ENCODE measurements around the gene HOXB8.

Gene HOXB8

GRCh38 chr17:48615047-48615962 is at the start of gene HOXB8:
Gene HOXB8, minus strand, starts transcription at chr17:48615292. Its CDS starts 588 bp downstream, at chr17:48614704.
- H3K27ac ChIP-seq = no peak within 1 kb of the TSS
- no peak for DNase-seq (ENCODE audit: low read depth, low spot score)

GRCh38 chr17:48663134-48663924 is 48.2 kb upstream of the HOXB8 start:
- DNase-seq (ENCODE audit: low read depth, low spot score) = no peak
- no peak overlapping the region for H3K27ac ChIP-seq

- DNase-seq (ENCODE audit: low read depth, low spot score) = no peak
- no peak overlapping the region for H3K27ac ChIP-seq
These were observed 40.8 kb upstream of the HOXB8 start for GRCh38 chr17:48655913-48656312.

GRCh38 chr17:48649741-48650140 is 34.6 kb upstream of the HOXB8 start:
- H3K27ac ChIP-seq = no peak overlapping the region
- no peak for DNase-seq (ENCODE audit: low read depth, low spot score)

- DNase-seq (ENCODE audit: low read depth, low spot score) = no peak
- no peak overlapping the region for H3K27ac ChIP-seq
These were observed 32.8 kb upstream of the HOXB8 start for GRCh38 chr17:48647963-48648245.

DNA sequence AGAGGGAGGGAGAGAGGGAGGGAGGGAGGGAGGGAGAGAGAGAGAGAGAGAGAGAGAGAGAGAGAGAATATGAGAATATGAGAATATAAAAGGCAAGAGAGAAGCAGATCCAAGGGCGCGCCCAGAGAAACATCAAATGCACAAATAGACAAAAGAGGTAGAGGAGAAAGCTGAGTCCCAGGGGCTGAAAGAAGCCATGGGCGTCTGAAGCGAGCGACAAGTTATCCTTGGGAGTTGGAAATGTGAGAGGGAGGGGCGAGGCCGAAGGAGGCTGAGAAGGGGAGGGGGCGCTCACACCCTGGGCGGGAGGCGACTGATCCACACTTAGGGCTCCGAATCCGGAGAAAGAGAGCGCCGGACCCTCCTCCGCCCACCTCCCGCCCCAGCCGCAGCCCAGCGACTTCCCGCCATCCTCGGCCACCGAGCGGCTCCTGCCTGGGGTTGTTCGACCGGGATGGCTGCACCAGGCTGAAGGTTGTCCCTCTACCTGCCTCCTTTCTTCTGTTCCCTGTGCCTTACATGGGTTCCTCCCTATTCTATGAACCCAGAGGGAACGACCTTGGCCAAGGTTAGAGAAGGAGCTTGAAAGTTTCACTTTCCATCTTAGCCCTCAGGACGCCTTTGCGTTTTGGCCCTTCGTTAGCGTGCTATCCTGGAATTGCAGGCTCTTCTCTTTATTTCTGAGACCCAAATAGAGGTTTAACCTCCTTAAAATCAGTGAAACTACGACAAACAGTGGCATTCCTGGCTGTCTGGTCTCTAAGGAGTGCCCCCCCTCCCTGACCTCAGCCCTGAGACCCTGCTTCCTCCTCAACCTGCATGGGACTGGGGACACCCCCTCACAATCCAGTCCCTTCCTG is 32.2 kb upstream of the HOXB8 start:
- DNase-seq (ENCODE audit: low read depth, low spot score) = no peak

DNA sequence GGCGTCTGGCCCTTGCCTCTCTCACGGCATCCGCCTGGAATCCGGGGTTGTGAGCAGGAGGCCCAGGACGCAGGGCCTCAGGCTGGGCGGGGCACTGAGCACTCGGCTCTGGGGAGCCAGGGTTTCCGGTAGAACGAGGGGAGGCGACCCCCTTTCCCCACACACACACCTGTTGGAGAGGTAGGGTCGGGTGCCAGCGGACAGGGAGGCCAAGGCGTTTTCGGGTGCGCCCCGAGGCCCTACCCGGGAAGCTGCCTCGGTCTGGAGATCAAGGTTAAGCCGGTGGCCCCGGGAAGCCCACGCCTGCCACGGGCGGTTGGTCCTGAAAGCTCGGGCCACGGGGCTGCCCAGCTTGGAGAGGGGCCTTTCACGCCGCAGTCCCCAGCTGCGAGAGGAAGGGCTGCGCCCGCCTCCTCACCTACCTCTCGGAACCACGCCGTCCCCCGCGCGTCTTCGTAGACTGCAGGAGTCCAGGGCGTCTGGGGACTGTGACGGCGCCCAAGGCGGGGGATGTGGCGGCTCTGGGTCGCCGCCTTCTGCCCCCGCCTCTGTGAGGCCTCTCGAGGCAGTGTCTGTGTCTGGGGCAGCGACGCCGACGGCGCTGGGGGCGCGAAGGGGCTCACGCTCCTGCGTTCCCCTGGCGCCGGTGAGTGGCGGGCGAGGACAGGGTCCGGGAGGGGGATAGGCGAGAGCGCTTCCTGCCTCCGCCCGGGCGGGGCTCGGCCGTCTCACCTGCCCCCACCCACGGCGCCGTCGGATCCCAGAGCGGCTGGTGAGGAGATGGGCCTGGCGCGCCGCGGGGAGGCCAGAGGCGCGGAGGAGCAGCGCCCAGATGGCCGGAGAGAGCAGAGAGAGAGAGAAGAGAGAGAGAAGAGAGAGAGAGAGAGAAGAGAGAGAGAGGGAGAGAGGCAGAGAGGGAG is 31.4 kb upstream of the HOXB8 start:
- DNase-seq (ENCODE audit: low read depth, low spot score) = no peak
- peak overlapping the region; percentile 26 for H3K27ac ChIP-seq

More for the DNA sequence above, 32.2 kb upstream of the HOXB8 start:
- H3K27ac ChIP-seq = no peak overlapping the region

GRCh38 chr17:48645639-48646182 is 30.6 kb upstream of the HOXB8 start:
- no peak for DNase-seq (ENCODE audit: low read depth, low spot score)
- H3K27ac ChIP-seq = no peak overlapping the region

DNA sequence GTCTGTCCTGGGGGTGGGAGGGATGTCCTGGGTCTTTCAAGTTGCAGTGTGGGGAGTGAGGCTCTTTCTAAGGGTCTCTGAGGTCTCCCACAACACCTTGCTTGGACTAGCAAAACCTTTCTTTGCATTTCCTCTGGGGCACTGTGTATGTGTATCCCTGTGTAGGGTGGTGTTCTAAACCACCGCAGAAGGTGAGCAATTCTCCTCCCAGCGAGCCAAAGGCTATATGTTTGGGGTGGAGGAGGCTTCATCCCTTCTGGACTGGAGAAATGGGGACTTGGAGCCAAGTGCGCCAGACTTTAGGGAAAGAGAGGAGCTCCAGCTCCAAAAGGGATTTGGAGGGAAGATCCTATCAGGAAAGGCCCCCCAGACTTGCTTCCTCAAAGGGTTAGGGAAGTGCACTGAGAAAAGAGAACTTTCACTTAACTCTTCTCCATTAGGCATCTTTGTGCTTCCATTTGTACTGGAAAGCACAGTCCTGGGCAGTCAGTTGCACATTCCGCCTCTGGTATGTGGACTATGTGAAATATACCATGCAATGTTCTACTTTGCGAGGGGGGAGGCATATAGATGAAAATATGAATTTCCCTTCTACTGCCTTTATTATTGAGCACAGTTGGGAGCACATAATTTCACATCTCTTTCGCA is 29.9 kb upstream of the HOXB8 start:
- no peak for DNase-seq (ENCODE audit: low read depth, low spot score)
- H3K27ac ChIP-seq = no peak overlapping the region

DNA sequence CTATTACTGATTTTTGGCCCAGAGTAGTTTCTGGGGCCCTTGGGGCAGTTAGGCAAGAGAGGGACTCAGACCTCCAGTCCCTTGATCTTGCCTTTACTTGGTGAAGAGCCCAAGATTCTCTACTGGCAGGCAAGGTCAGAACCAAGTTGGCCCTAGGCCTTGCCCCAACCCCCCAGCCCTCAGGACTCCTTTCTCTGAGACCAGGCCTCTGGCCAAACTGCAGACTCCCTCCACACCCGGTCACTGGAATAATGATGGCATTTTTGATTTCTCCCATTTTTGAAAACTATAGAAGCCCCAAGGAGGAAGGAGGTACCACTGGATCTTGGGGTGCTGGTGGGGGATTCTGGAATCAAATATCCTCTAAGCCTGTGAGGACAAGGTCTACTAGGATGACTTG is 29.1 kb upstream of the HOXB8 start:
- no peak for DNase-seq (ENCODE audit: low read depth, low spot score)
- H3K27ac ChIP-seq = no peak overlapping the region

- DNase-seq (ENCODE audit: low read depth, low spot score) = no peak
- H3K27ac ChIP-seq = no peak overlapping the region
These were observed 28.6 kb upstream of the HOXB8 start for GRCh38 chr17:48643697-48644012.

DNA sequence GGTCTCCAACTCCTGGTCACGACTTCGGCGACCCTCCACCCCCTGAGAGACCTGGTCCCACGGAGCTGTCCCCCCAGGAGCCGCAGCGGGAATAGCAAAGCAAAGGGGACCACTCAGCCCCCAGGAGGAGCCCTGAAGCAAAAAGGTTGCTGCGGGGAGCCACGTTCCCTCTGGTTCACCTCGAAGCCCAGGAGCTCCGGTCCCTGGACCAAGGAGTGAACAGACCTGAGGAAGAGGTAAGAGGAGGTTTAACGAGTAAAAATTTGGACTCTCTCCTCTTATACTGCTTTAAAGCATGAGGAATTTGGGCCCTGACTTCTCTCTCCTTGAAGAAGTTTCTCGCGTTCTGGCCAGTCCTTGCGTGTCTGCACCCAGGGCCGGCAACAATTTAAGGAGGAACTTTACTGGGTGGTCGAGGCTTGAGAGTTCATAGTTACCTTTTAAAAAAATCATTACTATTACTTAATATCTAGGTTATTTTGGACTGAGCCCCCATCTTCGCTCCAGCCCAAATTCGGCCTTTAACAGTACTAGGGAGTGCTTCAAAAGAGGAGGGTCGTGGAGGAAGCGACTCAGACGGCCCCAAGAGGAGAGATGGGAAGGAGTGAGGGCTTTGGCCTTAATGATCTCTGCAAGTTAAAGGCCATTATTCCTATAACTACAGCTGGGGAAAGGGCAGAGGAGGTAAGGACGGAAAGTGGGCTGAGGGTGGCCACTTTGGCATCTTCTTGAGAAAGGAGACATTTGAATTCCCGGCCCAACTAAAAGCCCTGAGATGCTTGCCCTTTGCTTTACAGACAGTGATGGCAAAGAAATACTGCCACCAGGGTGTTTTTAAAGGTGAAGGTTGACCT is 28.0 kb upstream of the HOXB8 start:
- no peak for DNase-seq (ENCODE audit: low read depth, low spot score)
- H3K27ac ChIP-seq = no peak overlapping the region

- no peak for DNase-seq (ENCODE audit: low read depth, low spot score)
- H3K27ac ChIP-seq = no peak overlapping the region
These were observed 27.2 kb upstream of the HOXB8 start for GRCh38 chr17:48642059-48642842.

- H3K27ac ChIP-seq = no peak overlapping the region
- no peak for DNase-seq (ENCODE audit: low read depth, low spot score)
These were observed 26.5 kb upstream of the HOXB8 start for GRCh38 chr17:48641541-48642058.

GRCh38 chr17:48640858-48641180 is 25.7 kb upstream of the HOXB8 start:
- no peak for DNase-seq (ENCODE audit: low read depth, low spot score)
- H3K27ac ChIP-seq = no peak overlapping the region

- DNase-seq (ENCODE audit: low read depth, low spot score) = no peak
- H3K27ac ChIP-seq = no peak overlapping the region
These were observed 25.1 kb upstream of the HOXB8 start for GRCh38 chr17:48639982-48640857.

Data from epithelial cell of prostate (primary cell).